NK-92 treated with Interleukin-12 subunit alpha and Interleukin-12 subunit beta, amount 100 ng/mL, for 24 hours (cell line): ENCODE results near the gene BTBD9.

Experiments used
- DNase-seq: peaks from one replicate; lab custom pipeline; 2025; lab: John Stamatoyannopoulos, UW

BTBD9 gene

DNA sequence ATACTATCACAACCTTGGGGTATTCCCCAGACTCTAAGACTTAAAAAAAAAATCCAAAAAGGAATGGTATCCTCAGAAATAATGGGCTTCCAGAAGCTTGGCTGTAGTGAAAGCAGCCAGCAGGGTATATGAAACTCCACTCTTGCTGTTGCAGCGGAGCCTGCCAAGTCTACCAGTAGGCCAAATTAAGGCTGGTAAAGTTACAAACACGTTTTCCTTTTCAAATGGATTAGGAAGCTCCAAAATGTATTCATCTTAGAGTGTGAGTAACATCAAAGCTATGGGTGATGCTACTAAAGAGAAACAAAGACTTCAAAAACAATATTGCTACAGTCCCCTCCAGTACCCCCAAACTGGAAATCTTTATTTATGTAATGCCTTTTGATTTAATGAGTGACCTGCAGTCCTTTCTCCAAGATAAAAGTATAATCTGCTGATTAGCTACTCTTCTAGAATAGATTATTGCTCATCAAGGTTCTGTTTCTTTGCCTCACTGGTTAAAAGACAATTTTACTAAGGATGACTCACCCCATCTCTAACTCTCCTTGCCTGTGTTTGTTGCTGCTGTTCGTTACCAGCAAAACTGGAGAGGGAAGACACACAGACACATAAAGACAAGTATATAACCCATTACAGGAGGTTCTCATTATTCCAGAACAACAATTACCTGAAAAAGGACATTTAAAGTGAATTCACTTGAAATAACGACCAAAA, 84.9 kb downstream of the BTBD9 start:
- no peak for DNase-seq

GRCh38 chr6:38554014-38554413, 85.7 kb downstream of the BTBD9 start:
- DNase-seq: no peak

GRCh38 chr6:38552121-38552520, 87.6 kb downstream of the BTBD9 start:
- no peak for DNase-seq

DNA sequence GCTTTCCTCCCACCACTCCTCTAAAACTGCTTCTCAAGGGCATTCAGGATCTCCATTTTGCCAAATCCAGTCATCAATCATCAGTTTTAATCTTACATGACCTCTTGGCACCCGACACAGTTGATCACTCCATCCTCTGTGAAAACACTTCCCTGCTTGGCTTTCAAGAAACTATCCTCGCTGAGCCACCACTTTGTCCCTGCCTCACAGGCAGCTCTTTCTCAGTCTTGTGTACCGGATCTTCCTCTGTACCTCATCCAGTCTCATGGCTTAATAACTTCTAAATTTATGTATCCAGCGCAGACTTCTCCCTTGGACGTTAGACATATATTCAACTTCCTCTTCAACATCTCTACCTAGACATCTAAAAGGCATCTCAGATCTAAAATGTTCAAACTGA, 89.9 kb downstream of the BTBD9 start:
- DNase-seq: no peak

DNA sequence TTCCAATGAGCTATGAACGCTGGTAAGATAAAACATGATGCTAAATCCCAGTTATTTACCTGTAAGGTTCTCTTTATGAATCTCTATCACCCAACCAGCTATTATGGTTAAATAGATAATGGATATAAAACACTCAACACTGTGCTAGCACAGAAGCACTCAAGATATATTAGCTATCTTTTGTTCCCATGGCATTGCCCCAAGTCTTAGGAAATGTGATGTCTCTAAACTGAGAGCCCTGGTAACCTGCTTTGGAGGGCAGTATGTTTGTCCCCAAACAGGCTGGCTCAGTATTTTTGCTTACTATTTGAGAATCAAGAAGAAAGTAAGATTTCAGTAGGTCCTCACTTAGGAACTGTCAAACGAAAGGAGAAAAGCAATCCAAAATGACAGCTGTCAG, 90.5 kb downstream of the BTBD9 start:
- no peak for DNase-seq

DNA sequence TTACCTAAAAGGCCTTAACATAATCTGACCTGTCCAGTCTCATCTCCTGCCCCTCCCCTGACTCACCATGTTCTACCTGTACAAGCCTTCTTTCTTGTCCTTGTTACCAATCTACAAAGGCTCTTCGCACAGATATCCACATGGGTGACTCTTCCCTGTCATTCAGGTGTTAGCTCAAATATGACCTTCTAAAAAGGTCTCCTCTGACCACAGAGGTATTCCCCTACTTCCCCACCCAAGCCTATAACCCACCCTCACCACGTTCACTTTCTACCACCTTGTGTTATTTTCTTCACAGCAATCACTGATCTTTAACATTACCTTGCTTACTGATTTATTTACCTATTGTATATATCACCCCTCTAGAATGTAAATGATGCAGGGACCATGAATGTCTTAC, 96.7 kb downstream of the BTBD9 start:
- DNase-seq: no peak

GRCh38 chr6:38542031-38542430, 97.7 kb downstream of the BTBD9 start:
- DNase-seq: no peak

DNA sequence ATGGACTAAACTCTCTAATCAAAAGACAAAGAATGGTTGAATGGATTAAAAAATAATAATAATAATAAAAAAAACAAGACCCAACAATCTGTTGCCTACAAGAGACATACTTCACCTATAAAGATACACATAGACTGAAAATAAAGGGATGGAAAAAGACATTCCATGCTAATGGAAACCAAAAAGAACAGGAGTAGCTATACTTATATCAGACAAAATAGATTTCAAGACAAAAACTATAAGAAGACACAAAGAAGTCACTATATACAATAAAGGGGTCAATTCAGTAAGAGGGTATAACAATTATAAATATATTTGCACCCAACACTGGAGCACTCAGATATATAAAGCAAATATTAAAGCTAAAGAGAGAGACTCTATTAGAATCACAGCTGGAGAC, 106.7 kb downstream of the BTBD9 start:
- no peak for DNase-seq

GRCh38 chr6:38531134-38531533, 108.6 kb downstream of the BTBD9 start:
- DNase-seq: no peak

GRCh38 chr6:38528196-38528965, 111.3 kb downstream of the BTBD9 start:
- no peak for DNase-seq

- DNase-seq: no peak
Measured at GRCh38 chr6:38527371-38527770, 112.4 kb downstream of the BTBD9 start.

GRCh38 chr6:38525888-38526287, 113.8 kb downstream of the BTBD9 start:
- DNase-seq: no peak

GRCh38 chr6:38524436-38525145, 115.1 kb downstream of the BTBD9 start:
- no peak for DNase-seq

DNA sequence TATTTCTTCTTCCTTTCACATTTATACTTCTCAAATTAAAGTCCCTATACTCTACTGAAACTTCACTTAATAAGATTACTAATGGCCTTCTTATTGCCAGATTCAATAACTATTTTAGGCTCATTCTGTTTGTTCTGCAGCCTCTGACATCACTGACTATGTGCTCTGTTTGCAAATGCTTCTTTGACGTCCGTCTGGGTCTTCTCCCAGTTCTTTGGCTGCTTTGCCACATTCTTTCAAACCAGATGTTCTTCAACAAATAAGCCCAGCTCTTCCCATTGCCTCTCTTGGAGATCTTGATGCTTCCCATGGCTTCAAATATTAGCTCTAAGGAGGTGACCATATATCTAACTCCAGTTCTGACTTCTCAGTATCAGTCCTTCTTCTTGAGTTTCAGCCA, 117.4 kb downstream of the BTBD9 start:
- DNase-seq: no peak

DNA sequence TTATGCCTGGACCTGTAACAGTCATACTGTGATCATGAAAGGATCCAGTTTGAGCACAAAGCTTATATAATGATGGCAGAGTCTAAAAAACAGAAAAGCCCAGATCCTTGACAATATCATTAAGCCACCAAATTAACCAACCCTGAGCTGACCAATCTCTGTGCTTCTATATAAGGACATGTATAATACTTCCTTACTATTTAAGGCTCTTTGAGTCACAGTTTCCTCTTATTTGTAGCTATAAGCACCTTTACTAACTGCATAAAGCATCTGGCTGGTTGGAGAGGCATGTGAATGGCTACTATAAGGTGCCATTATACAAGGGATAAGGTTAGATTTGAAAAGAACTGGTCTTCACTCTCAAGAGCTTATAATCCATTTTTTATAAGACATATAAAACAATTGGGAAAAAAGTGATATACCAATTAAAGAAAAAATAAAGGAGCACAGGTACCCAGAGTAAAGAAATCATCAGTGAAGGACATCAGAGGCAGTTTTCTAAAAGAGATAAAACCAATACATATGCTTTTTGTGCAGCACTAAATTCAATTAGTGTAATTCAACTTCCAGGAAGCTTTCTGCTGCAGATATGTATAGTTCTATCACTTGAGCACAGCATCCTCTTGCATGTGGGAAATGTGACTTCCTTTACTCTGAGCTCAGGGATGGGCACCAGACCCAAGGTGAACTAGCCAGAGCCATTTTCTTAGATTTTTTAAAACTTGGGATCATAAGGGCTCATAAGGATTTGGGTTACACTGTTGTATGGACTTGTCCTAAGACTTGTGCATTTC, 121.0 kb downstream of the BTBD9 start:
- DNase-seq: no peak

DNA sequence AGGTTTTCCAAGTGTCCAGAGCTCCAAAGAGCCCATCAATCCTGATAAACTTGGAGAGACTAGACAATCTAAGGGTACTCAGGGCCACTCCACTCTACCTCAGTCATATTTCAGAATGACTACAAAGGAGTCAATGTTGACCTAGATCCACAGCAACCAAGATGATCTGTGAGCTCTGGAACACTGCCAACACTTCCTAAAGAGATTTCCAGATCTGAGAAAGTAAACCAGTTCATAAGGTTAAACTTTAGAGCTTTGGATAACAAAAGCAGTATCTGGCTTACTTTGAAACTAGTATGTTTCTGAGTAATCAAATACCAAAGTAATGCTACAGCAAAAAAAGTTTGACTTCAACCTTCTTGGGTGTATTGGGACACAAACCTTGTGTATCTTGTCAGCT, 122.7 kb downstream of the BTBD9 start:
- no peak for DNase-seq

GRCh38 chr6:38514399-38514798, 125.3 kb downstream of the BTBD9 start:
- no peak for DNase-seq

- DNase-seq: no peak
Measured at GRCh38 chr6:38512211-38512610, 127.5 kb downstream of the BTBD9 start.

GRCh38 chr6:38510205-38510604, 129.5 kb downstream of the BTBD9 start:
- no peak for DNase-seq

- no peak for DNase-seq
Measured at GRCh38 chr6:38509713-38510112, 130.0 kb downstream of the BTBD9 start.

- DNase-seq: no peak
Measured at GRCh38 chr6:38508894-38509293, 130.8 kb downstream of the BTBD9 start.

DNA sequence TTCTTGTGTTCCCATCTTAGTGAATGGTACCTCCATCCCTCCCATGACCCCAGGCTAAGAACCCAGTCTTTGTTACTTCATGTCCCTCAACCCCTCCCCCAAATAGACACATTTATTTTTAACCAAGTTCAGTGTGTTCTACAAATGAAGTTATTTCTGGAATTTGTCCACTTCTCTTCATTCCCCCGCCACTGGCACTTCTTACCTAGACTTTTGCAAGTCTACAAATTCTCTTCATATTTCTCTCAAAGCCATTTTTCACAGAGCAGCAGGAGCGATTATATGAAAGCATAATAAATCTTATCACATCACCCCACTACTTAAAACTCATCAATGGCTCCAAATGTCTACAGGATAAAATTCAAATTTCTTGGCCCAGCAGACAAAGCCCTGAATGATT, 131.4 kb downstream of the BTBD9 start:
- no peak for DNase-seq
